WTC11 (cell line): ENCODE results near the gene CLPTM1L. TPM values are rescaled to one million over a fixed set of nuclear protein-coding genes. Genes with fewer than 3 reads are reported as not detected.

Experiments used
- ATAC-seq: fragments of 200-7000 bp; cut with Tn5 transposase; 2 replicates; pipeline ENCODE4 v1.10.0; 2021; ENCODE audit warnings: mild to moderate bottlenecking, moderate library complexity
- CTCF ChIA-PET: fragments of 300-600 bp; sonication (Branson Sonifier 250); formaldehyde crosslinking; loops from one replicate; lab custom pipeline; 2021; ENCODE audit warnings: antibody characterized with exemption; lab: Charles Lee
- POLR2A ChIA-PET: fragments of 350-600 bp; sonication (Branson Sonifier 250); formaldehyde crosslinking; loops from one replicate; lab custom pipeline; 2021; ENCODE audit warnings: antibody characterized with exemption; lab: Charles Lee
- DNase-seq: peaks from one replicate; pipeline ENCODE4 v3.0.0; 2021; ENCODE audit warnings: low spot score
- H3K27ac Mint-ChIP-seq: 2 replicates; pipeline ENCODE4 v1.8.0; 2021; ENCODE audit warnings: mixed read lengths
- H3K27me3 Mint-ChIP-seq: 2 replicates; pipeline ENCODE4 v1.8.0; 2021; ENCODE audit warnings: low read depth, mild to moderate bottlenecking, moderate library complexity, mixed read lengths
- H3K36me3 Mint-ChIP-seq: 2 replicates; pipeline ENCODE4 v1.8.0; 2021; ENCODE audit warnings: mixed read lengths
- H3K4me1 Mint-ChIP-seq: 2 replicates; pipeline ENCODE4 v1.8.0; 2022; ENCODE audit warnings: mixed read lengths
- H3K4me3 Mint-ChIP-seq: 2 replicates; pipeline ENCODE4 v1.8.0; 2021; ENCODE audit warnings: mild to moderate bottlenecking, moderate library complexity, mixed read lengths
- H3K9me3 Mint-ChIP-seq: 2 replicates; pipeline ENCODE4 v1.8.0; 2021; ENCODE audit warnings: mixed read lengths
- ATF1 ChIP-seq: sonication (generic); formaldehyde crosslinking; IDR thresholded peaks from 2 replicates; pipeline ENCODE4 v1.8.1; 2023; ENCODE audit warnings: mild to moderate bottlenecking, moderate library complexity, missing genetic modification reagents
- CBFB ChIP-seq: sonication (generic); formaldehyde crosslinking; IDR thresholded peaks from 2 replicates; pipeline ENCODE4 v1.8.1; 2022; ENCODE audit warnings: mild to moderate bottlenecking, low read depth, missing genetic modification reagents
- ESRRA ChIP-seq: sonication (generic); formaldehyde crosslinking; IDR thresholded peaks from 2 replicates; pipeline ENCODE4 v1.8.1; 2022; ENCODE audit warnings: mild to moderate bottlenecking, missing genetic modification reagents, borderline replicate concordance
- FOXK1 ChIP-seq: sonication (generic); formaldehyde crosslinking; IDR thresholded peaks from 2 replicates; pipeline ENCODE4 v1.8.0; 2022; ENCODE audit warnings: mild to moderate bottlenecking, moderate library complexity, missing genetic modification reagents
- HMGA2 ChIP-seq: fragments of 250-450 bp; sonication (Bioruptor Pico); IDR thresholded peaks from 2 replicates; pipeline ENCODE4 v1.4.0; 2021; ENCODE audit warnings: mild to moderate bottlenecking, moderate library complexity
- JUN ChIP-seq: sonication (generic); formaldehyde crosslinking; IDR thresholded peaks from 2 replicates; pipeline ENCODE4 v1.8.0; 2023; ENCODE audit warnings: mild to moderate bottlenecking, missing genetic modification reagents
- KAT7 ChIP-seq: sonication (generic); formaldehyde crosslinking; IDR thresholded peaks from 2 replicates; pipeline ENCODE4 v1.8.1; 2023; ENCODE audit warnings: missing genetic modification reagents, mild to moderate bottlenecking, borderline replicate concordance
- NR1H2 ChIP-seq: sonication (generic); formaldehyde crosslinking; IDR thresholded peaks from 2 replicates; pipeline ENCODE4 v1.9.0; 2021; ENCODE audit warnings: mild to moderate bottlenecking, moderate library complexity, missing genetic modification reagents
- OVOL2 ChIP-seq: fragments of 250-450 bp; sonication (Bioruptor Pico); IDR thresholded peaks from 2 replicates; pipeline ENCODE4 v1.9.0; 2021; ENCODE audit warnings: mild to moderate bottlenecking, borderline replicate concordance
- PRRX2 ChIP-seq: fragments of 250-450 bp; sonication (Bioruptor Pico); IDR thresholded peaks from 2 replicates; pipeline ENCODE4 v1.8.0; 2021; ENCODE audit warnings: mild to moderate bottlenecking
- RELA ChIP-seq: sonication (generic); formaldehyde crosslinking; IDR thresholded peaks from 2 replicates; pipeline ENCODE4 v1.8.1; 2022; ENCODE audit warnings: missing genetic modification reagents, mild to moderate bottlenecking, borderline replicate concordance
- TCF7 ChIP-seq: sonication (generic); formaldehyde crosslinking; IDR thresholded peaks from 2 replicates; pipeline ENCODE4 v1.8.0; 2022; ENCODE audit warnings: mild to moderate bottlenecking, low read depth, missing genetic modification reagents, moderate library complexity
- ZNF138 ChIP-seq: sonication (generic); formaldehyde crosslinking; conservative IDR thresholded peaks from 2 replicates; pipeline ENCODE4 v1.8.1; 2022; ENCODE audit warnings: mild to moderate bottlenecking, moderate library complexity, missing genetic modification reagents
- ZNF263 ChIP-seq: sonication (generic); formaldehyde crosslinking; IDR thresholded peaks from 2 replicates; pipeline ENCODE4 v1.8.1; 2022; ENCODE audit warnings: low read depth, mild to moderate bottlenecking, moderate library complexity, missing genetic modification reagents
- ZNF396 ChIP-seq: fragments of 250-450 bp; sonication (Bioruptor Pico); IDR thresholded peaks from 2 replicates; pipeline ENCODE4 v1.8.0; 2021; ENCODE audit warnings: mild to moderate bottlenecking, moderate library complexity, borderline replicate concordance
- ZNF671 ChIP-seq: fragments of 250-450 bp; sonication (Bioruptor Pico); IDR thresholded peaks from 2 replicates; pipeline ENCODE4 v1.8.0; 2021; ENCODE audit warnings: mild to moderate bottlenecking
- total RNA-seq: library from RNA; stranded (reverse); gene quantifications from 3 replicates; pipeline ENCODE4 v1.2.3, GENCODE V29; 2021
- TF ChIP-seq, protein P1 (sequence below): sonication (generic); formaldehyde crosslinking; conservative IDR thresholded peaks from 2 replicates; pipeline ENCODE4 v1.8.1; 2023; ENCODE audit warnings: mild to moderate bottlenecking, low read depth, missing genetic modification reagents, moderate library complexity
- TF ChIP-seq, protein P2 (sequence below): sonication (generic); formaldehyde crosslinking; IDR thresholded peaks from 2 replicates; pipeline ENCODE4 v1.8.1; 2022; ENCODE audit warnings: mild to moderate bottlenecking, moderate library complexity, missing genetic modification reagents
- TF ChIP-seq, protein P3 (sequence below): sonication (generic); formaldehyde crosslinking; IDR thresholded peaks from 2 replicates; pipeline ENCODE4 v1.8.1; 2023; ENCODE audit warnings: mild to moderate bottlenecking, missing genetic modification reagents, moderate library complexity
- TF ChIP-seq, protein P4 (sequence below): sonication (generic); formaldehyde crosslinking; IDR thresholded peaks from 2 replicates; pipeline ENCODE4 v1.8.1; 2023; ENCODE audit warnings: mild to moderate bottlenecking, missing genetic modification reagents
- TF ChIP-seq, protein P5 (sequence below): sonication (generic); formaldehyde crosslinking; IDR thresholded peaks from 2 replicates; pipeline ENCODE4 v1.8.1; 2023; ENCODE audit warnings: mild to moderate bottlenecking, missing genetic modification reagents
- TF ChIP-seq, protein P6 (sequence below): sonication (generic); formaldehyde crosslinking; IDR thresholded peaks from 2 replicates; pipeline ENCODE4 v1.8.0; 2023; ENCODE audit warnings: missing genetic modification reagents
- TF ChIP-seq, protein P7 (sequence below): sonication (generic); formaldehyde crosslinking; IDR thresholded peaks from 2 replicates; pipeline ENCODE4 v1.8.0; 2022; ENCODE audit warnings: mild to moderate bottlenecking, missing genetic modification reagents

Gene CLPTM1L
- total RNA-seq, 1 experiment from 2014 or later, result 92.8 TPM

DNA sequence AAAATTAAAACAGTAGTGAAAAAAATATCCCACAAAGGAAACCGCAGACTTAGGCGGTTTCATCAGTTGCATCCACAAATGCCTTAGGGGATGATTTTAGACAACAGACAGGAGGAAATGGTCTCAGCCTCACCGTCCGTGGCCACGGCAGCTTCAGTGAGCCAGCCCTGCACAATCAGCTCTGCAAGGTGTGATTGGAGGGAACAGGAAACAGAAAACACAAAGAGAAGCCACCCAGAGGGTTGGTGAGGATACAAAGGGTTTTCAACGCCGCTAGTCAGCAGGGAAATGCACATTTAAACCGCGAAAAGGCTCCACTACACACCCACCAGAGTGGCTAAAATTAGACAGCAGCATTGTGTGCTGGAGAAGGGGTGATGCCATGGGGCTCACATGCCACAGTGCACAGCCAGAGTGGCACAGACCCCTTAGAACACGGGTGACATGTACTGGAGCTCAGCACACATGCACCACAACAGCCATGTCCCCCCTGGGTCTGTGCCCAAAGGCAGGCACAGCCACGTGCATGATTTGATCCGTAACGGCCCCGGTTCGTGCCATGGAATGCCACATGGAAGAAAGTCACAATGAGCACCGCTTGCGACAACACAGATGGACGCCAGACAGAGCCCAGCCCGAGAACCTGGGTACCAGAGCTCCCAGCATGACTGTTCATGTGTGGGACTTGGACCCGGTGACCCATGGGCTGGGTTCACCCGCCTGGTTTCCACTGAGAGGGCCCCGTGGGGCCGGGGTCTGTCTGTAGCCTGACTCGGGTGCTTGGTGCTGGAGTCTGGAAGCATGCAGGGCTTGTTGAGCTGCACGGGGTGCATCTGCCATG, 31.7 kb downstream of the CLPTM1L start:
- CTCF ChIA-PET, result interaction anchor here (0.6 to 0.8 kb wide), 2 partner anchors 18 to 882 kb away, joined by 3 to 4 read pairs; partner anchors contain the start of gene TERT
- Mint-ChIP-seq H3K27me3 (peaks cover 9% of the 10 kb centered on the region), H3K4me1 (peaks cover 33% of the 10 kb centered on the region), H3K27ac (no peak overlapping the region), H3K4me3 (no peak overlapping the region), H3K9me3 (peaks cover 17% of the 10 kb centered on the region)
- DNase-seq (no peak), ATAC-seq (no peak)
- TF ChIP-seq, protein P1, sequence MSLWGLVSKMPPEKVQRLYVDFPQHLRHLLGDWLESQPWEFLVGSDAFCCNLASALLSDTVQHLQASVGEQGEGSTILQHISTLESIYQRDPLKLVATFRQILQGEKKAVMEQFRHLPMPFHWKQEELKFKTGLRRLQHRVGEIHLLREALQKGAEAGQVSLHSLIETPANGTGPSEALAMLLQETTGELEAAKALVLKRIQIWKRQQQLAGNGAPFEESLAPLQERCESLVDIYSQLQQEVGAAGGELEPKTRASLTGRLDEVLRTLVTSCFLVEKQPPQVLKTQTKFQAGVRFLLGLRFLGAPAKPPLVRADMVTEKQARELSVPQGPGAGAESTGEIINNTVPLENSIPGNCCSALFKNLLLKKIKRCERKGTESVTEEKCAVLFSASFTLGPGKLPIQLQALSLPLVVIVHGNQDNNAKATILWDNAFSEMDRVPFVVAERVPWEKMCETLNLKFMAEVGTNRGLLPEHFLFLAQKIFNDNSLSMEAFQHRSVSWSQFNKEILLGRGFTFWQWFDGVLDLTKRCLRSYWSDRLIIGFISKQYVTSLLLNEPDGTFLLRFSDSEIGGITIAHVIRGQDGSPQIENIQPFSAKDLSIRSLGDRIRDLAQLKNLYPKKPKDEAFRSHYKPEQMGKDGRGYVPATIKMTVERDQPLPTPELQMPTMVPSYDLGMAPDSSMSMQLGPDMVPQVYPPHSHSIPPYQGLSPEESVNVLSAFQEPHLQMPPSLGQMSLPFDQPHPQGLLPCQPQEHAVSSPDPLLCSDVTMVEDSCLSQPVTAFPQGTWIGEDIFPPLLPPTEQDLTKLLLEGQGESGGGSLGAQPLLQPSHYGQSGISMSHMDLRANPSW, result no peak
- TF ChIP-seq, protein P2, sequence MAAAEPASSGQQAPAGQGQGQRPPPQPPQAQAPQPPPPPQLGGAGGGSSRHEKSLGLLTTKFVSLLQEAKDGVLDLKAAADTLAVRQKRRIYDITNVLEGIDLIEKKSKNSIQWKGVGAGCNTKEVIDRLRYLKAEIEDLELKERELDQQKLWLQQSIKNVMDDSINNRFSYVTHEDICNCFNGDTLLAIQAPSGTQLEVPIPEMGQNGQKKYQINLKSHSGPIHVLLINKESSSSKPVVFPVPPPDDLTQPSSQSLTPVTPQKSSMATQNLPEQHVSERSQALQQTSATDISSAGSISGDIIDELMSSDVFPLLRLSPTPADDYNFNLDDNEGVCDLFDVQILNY (CRISPR knock-in tag), result no peak
- TF ChIP-seq HMGA2, result no peak
- no peak for TF ChIP-seq ATF1 (CRISPR knock-in tag)
- TF ChIP-seq ESRRA, result no peak
- no peak for TF ChIP-seq NR1H2 (CRISPR knock-in tag)
- TF ChIP-seq ZNF138 (CRISPR knock-in tag), result no peak
- TF ChIP-seq OVOL2, result no peak
- TF ChIP-seq ZNF671 (CRISPR knock-in tag), result no peak
- no peak for TF ChIP-seq TCF7
- TF ChIP-seq KAT7 (CRISPR knock-in tag), result no peak
- no peak for TF ChIP-seq ZNF263 (CRISPR knock-in tag)
- TF ChIP-seq, all 79 proteins: peak for 0
- peaks cover 18% of the 10 kb centered on the region for H3K36me3 Mint-ChIP-seq
- POLR2A ChIA-PET, result no interaction called here

DNA sequence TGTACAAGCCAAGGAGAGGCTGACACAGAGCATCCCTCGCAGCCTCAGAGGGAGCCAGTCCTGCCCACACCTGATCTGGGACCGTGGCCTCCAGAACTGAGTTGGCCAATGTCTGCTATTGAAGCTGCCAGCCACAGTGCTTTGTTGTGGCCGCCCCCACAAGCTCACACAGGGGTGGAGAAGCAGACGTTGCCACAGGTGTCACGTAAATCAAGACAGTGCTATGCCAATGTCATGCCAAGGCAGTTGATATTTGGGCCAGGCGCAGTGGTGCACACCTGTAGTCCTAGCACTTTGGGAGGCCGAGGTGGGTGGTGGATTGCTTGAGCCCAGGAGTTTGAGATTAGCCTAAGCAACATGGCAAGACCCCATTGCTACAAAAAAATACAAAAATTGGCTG, 32.7 kb downstream of the CLPTM1L start:
- Mint-ChIP-seq H3K27ac (no peak overlapping the region), H3K9me3 (peaks cover 17% of the 10 kb centered on the region), H3K4me3 (no peak overlapping the region), H3K4me1 (peaks cover 30% of the 10 kb centered on the region), H3K36me3 (peaks cover 14% of the 10 kb centered on the region), H3K27me3 (peaks cover 9% of the 10 kb centered on the region)
- DNase-seq (no peak), ATAC-seq (no peak)
- TF ChIP-seq, protein P3, sequence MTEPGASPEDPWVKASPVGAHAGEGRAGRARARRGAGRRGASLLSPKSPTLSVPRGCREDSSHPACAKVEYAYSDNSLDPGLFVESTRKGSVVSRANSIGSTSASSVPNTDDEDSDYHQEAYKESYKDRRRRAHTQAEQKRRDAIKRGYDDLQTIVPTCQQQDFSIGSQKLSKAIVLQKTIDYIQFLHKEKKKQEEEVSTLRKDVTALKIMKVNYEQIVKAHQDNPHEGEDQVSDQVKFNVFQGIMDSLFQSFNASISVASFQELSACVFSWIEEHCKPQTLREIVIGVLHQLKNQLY (CRISPR knock-in tag), result no peak
- no peak for TF ChIP-seq CBFB (CRISPR knock-in tag)
- TF ChIP-seq, protein P4, sequence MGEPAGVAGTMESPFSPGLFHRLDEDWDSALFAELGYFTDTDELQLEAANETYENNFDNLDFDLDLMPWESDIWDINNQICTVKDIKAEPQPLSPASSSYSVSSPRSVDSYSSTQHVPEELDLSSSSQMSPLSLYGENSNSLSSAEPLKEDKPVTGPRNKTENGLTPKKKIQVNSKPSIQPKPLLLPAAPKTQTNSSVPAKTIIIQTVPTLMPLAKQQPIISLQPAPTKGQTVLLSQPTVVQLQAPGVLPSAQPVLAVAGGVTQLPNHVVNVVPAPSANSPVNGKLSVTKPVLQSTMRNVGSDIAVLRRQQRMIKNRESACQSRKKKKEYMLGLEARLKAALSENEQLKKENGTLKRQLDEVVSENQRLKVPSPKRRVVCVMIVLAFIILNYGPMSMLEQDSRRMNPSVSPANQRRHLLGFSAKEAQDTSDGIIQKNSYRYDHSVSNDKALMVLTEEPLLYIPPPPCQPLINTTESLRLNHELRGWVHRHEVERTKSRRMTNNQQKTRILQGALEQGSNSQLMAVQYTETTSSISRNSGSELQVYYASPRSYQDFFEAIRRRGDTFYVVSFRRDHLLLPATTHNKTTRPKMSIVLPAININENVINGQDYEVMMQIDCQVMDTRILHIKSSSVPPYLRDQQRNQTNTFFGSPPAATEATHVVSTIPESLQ (CRISPR knock-in tag), result no peak
- no peak for TF ChIP-seq PRRX2 (CRISPR knock-in tag)
- TF ChIP-seq FOXK1, result no peak
- TF ChIP-seq, protein P5, sequence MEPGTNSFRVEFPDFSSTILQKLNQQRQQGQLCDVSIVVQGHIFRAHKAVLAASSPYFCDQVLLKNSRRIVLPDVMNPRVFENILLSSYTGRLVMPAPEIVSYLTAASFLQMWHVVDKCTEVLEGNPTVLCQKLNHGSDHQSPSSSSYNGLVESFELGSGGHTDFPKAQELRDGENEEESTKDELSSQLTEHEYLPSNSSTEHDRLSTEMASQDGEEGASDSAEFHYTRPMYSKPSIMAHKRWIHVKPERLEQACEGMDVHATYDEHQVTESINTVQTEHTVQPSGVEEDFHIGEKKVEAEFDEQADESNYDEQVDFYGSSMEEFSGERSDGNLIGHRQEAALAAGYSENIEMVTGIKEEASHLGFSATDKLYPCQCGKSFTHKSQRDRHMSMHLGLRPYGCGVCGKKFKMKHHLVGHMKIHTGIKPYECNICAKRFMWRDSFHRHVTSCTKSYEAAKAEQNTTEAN (CRISPR knock-in tag), result no peak
- TF ChIP-seq, protein P6, sequence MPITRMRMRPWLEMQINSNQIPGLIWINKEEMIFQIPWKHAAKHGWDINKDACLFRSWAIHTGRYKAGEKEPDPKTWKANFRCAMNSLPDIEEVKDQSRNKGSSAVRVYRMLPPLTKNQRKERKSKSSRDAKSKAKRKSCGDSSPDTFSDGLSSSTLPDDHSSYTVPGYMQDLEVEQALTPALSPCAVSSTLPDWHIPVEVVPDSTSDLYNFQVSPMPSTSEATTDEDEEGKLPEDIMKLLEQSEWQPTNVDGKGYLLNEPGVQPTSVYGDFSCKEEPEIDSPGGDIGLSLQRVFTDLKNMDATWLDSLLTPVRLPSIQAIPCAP (CRISPR knock-in tag), result no peak
- no peak for TF ChIP-seq JUN (CRISPR knock-in tag)
- TF ChIP-seq TCF7, result no peak
- TF ChIP-seq ESRRA, result no peak
- TF ChIP-seq, protein P7, sequence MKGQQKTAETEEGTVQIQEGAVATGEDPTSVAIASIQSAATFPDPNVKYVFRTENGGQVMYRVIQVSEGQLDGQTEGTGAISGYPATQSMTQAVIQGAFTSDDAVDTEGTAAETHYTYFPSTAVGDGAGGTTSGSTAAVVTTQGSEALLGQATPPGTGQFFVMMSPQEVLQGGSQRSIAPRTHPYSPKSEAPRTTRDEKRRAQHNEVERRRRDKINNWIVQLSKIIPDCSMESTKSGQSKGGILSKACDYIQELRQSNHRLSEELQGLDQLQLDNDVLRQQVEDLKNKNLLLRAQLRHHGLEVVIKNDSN (CRISPR knock-in tag), result no peak
- TF ChIP-seq RELA (CRISPR knock-in tag), result no peak
- TF ChIP-seq, protein P1, result no peak
- no peak for TF ChIP-seq ZNF396 (CRISPR knock-in tag)
- ChIA-PET POLR2A (no interaction called here), CTCF (no interaction called here)
